ENCODE results near the gene PRCC.
"Not testable (repeated sequence)": the region's sequence is repeated elsewhere in the genome, so short reads cannot be mapped to it uniquely, and the experiment has no call there.

Gene PRCC

GRCh38 chr1:156745881-156746280 lies 21.5 kb upstream of the PRCC start:
- DNase-seq = no peak

- peak; percentile 41 for DNase-seq
These were observed 21.0 kb upstream of the PRCC start for GRCh38 chr1:156746406-156746727.

DNA sequence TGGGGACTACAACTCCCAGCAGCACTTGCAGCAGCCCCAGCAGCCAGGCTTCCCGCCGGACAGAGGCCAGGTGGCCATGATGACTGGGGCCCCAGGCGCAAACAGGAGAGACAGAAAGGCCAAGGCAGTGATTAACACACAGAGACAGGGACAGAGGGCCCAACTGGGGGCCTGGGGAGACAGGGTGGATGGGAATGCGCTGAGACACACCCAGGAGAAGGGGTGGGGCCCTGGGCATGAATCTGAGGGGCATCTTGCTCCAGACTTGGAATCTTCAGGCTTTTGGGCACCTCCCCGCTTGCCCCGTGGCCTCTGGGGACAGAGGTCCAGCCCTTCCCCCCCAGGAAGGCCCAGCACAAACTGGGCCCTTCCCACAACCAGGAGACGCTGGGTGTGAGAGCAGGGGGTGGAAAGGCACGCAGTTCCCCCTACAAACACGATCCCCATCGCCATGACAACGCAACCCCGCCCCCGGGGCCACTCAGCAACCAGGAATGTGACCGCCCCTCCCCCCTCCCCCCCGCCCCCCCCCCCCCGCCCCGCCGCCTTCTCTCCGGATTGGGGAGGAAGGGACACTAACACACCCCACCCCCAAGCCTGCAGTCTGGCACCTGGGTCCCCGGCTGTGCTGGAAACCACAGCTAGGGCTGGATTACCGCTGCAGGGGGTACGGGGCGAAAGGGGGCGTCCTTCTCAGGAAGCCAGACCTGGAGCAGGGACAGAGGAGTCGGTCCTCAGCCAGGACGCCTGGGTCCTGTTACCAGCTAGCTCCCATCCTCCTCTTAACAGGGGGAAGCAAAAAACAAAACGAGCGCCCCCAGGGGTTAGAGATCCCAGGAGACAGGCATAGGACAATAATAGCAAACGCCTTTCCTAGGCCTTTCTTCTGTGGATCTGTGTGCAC lies 20.4 kb upstream of the PRCC start:
- DNase-seq = peak; percentile 88

DNA sequence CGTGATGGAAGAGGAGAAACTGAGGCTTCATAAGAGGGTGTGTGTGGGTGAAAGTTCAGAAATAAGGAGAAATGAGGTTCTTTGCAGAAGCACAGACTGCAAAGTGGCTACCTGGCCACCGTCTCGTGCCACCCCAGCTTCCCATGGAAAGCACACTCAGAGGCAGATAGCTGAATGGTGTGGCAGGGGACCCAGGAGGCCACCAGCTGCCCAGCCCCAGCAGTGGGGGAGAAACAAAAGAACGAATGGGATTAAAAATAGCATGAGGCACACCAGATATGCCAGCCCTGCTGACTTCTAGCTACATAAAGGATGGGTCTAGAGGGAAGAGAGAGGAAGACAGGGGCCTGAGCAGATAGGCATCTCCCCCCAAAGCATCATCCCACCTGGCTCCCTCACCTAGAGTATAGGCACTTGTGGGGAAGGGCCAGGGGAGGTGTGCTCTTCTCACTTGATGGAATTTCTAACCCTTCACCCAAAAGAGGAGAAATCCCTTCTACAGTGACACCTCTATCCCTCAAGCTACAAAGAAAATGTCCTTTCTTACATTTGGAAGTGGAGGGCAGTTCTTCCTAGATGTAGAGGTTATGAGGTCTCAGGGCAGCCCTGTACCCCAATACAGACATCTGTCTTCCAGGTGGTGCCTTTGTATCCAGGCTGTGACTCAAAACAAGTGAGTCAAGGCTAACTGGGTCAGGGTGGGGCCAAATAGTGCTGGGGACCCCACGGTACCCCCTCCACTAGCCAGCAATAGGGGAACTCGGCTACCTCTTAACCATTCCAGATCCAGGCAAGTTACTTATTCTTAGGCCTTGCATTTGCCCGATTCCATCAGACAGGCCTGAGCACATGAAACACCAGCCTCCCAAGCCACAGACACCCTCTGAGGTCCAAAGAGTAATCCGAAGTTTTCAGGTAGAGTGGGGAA lies 19.3 kb upstream of the PRCC start:
- DNase-seq = peak; percentile 53

DNA sequence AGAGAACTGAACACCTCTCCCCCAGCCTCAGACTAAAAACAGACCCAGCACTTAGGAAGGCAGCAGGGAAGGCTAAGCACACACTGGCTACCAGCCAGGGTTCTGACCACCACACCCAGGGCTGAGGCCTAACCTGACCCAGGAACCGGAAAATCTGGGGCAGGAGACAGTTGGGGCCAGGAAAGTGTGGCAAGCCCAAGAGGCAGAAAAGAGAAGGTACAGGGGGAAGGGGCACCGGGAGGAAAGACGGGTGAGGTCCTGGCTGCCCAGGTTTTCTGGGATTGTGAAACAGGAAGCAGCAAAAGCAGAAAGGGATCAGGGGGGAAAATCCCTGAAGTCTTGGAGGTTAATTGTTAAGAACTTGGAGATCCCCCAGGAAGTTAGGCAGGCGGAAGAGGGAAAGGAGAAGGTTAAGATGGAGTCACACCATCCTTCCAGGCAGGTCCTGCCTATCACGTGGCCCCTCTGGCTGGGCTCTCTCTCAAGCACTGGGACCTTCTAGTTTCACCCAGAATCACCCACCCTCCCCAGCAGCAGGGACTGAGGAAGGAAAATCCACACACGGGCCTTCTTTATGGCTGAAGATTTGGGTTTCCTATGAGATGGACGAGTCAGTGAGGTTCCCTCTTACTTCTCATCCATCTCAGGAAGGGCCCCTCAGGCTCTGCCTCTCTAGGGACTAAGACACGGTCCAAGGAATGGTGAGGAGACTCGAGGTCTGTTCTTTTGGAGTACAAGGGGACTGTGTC lies 18.5 kb upstream of the PRCC start:
- DNase-seq = peak; percentile 33

- no peak for DNase-seq
These were observed 17.8 kb upstream of the PRCC start for GRCh38 chr1:156749419-156750118.

GRCh38 chr1:156750191-156750672 lies 17.1 kb upstream of the PRCC start:
- peak; percentile 55 for DNase-seq

DNA sequence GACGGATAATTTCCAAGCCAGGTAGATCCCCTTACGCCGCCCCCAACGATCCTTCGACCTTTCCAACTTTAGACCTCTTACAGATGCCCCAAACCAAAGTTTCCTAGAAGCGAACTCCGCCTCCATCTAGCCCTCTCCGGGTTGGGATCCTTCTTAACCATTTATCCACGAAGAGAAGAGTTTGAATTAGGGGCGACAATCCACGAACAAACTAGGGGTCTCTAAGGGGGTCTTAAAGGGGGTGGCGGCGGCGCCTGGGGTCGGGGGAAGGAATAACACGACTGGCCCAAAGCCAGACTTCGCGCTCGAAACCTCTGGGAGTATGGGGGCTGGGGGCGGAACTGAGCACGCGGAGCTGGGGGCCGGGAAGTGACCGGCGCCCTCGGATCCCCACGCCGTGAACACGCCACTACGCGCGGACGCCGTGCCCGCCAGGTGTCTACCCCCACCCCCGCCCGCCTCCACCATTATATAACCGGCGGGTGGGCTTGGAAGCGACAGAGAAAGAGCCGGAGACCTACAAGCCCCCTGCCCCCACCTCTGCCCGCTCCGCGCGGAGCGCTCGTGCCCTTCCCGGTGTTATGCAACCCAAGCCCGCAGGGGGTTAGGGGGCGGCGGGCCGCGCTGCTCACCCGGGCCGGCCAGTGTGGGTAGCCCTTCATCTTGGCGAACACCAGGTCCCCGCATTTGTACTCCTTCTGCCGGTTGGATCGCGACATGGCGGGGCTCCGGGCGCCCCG lies 16.5 kb upstream of the PRCC start:
- no peak for DNase-seq

DNA sequence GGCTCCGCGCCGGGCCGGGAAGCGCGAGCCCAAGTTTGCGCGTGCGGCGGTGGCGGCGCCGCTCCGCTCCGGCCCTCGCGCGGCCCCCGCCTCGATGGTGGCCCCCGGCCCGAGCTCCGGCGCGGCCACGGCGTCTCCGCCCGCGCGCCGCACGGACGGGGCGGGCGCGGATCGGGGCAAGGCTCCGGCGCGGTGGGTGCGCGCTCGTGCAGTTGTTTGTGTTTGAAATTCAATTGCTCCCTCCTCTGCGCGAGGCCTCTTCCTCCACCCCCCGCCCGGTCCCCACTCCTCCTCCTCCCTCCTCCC lies 15.9 kb upstream of the PRCC start, which contains the start of gene HDGF:
TSS of gene HDGF (minus strand) at position 225 of the 306 bp plus-strand sequence. CDS start 246 bp downstream, outside the sequence.
- no peak for DNase-seq

- peak; percentile 97 for DNase-seq
These were observed 15.4 kb upstream of the PRCC start for GRCh38 chr1:156751757-156752481.

DNA sequence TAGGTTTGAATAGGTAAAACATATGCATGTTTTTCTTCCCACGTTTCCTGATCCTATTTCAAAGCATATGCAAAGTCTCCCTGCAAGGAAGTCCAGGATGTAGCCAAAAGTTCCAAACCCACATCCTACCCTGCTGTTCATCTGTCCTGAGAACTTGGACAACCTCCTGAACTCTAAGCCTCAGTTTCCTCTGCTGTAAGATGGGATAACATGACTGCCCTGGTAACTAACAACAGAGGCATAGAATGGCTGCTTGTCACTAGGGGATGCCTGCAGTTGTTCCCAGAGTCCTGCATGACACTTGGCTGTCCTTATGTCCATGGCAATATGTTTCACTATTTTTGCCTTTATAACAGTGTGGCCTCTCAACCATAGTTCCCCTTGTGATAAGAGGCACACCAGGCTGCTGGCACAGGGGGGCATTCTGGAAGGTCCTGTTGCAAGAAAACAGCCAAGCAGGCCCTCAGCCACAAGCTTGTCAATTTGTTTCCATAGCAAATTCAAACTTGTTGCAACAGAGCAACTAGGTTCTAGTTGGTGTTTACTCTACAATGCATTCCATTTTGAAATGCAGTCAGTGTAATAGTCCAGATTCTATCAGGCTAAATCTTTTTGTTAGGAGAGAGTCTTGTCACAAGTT lies 14.4 kb upstream of the PRCC start:
- no peak for DNase-seq

- DNase-seq = no peak
These were observed 13.1 kb upstream of the PRCC start for GRCh38 chr1:156754219-156754618.

GRCh38 chr1:156755527-156755950 lies 11.8 kb upstream of the PRCC start:
- no peak for DNase-seq

GRCh38 chr1:156756355-156756754 lies 11.0 kb upstream of the PRCC start:
- DNase-seq = no peak

DNA sequence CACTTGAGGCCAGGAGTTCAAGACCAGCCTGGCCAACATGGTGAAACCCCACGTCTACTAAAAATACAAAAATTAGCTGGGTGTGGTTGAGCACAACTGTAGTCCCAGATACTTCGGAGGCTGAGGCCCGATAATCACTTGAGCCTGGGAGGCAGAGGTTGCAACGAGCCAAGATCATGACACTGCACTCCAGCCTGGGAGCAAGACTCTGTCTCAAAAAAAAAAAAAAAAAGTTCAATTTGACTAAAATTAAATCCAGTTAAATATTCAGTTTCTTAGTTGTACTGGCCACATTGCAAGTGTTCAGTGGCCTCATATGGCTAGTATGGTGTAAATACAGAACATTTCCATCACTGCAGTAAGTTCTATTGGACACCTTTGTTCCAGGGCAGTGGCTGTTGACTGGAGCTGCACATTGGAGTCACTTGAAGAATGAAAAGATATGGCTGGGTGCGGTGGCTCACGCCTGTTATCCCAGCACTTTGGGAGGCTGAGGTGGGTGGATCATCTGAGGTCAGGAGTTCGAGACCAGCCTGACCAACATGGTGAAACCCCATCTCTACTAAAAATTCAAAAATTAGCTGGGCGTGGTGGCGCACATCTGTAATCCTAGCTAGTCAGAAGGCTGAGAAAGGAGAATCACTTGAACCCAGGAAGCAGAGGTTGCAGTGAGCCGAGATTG lies 9.6 kb upstream of the PRCC start:
- DNase-seq = not testable (repeated sequence)

GRCh38 chr1:156760092-156760795 lies 7.1 kb upstream of the PRCC start:
- DNase-seq = no peak

GRCh38 chr1:156760796-156761104 lies 6.6 kb upstream of the PRCC start:
- DNase-seq = no peak

GRCh38 chr1:156765136-156765535 lies 2.2 kb upstream of the PRCC start:
- not testable (repeated sequence) for DNase-seq

DNA sequence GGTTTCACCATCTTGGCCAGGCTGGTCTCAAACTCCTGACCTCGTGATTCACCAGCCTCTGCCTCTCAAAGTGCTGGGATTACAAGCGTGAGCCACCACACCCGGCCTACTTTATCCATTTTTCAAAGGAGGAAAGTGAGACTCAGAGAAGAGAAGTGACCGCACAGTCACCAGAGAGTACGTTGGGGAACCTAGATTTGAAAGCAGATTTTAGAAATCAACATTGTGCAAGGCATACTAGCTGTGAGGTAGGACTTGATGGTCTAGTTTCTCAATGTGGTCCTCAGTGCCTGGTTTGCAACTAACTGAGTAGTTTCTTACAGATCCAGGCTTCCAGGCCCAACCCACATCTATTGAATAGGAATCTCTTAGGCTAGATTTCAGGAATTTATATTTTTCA lies 1.7 kb upstream of the PRCC start:
- DNase-seq = no peak

All from CD4-positive, alpha-beta T cell treated with Interleukin-4 for 4 hours (primary cell).